Midbrain (tissue), 1 donor: ENCODE results near the gene BIRC7.
A peak's percentile ranks its signal among the peaks of the same experiment; 100 is the strongest.

ENCODE experiments used
- DNase-seq: peaks from one replicate; lab custom pipeline; 2025; lab: John Stamatoyannopoulos, UW

The BIRC7 gene

GRCh38 chr20:63235399-63235983, at the start of gene BIRC7:
Gene BIRC7, plus strand, starts transcription at chr20:63235905. Its CDS starts 192 bp downstream, at chr20:63236097.
- no peak for DNase-seq

GRCh38 chr20:63186084-63186483, 49.6 kb upstream of the BIRC7 start:
- no peak for DNase-seq

GRCh38 chr20:63186528-63187316, 49.0 kb upstream of the BIRC7 start:
- no peak for DNase-seq

- no peak for DNase-seq
Measured at GRCh38 chr20:63187338-63188158, 48.2 kb upstream of the BIRC7 start.

- no peak for DNase-seq
Measured at GRCh38 chr20:63188159-63188442, 47.6 kb upstream of the BIRC7 start.

- DNase-seq = no peak
Measured at GRCh38 chr20:63188641-63189321, 46.9 kb upstream of the BIRC7 start.

- no peak for DNase-seq
Measured at GRCh38 chr20:63189322-63189642, 46.4 kb upstream of the BIRC7 start.

GRCh38 chr20:63189846-63190559, 45.7 kb upstream of the BIRC7 start:
- no peak for DNase-seq

GRCh38 chr20:63190828-63191227, 44.9 kb upstream of the BIRC7 start:
- no peak for DNase-seq

- no peak for DNase-seq
Measured at GRCh38 chr20:63191400-63191799, 44.3 kb upstream of the BIRC7 start.

- DNase-seq = no peak
Measured at GRCh38 chr20:63192721-63193120, 43.0 kb upstream of the BIRC7 start.

GRCh38 chr20:63194007-63194796, 41.5 kb upstream of the BIRC7 start:
- no peak for DNase-seq

GRCh38 chr20:63194797-63195173, 40.9 kb upstream of the BIRC7 start:
- no peak for DNase-seq

- DNase-seq = no peak
Measured at GRCh38 chr20:63196768-63197470, 38.8 kb upstream of the BIRC7 start.

GRCh38 chr20:63198606-63199005, 37.1 kb upstream of the BIRC7 start:
- DNase-seq = no peak

- no peak for DNase-seq
Measured at GRCh38 chr20:63202021-63202420, 33.7 kb upstream of the BIRC7 start.

- no peak for DNase-seq
Measured at GRCh38 chr20:63202811-63203526, 32.7 kb upstream of the BIRC7 start.

- no peak for DNase-seq
Measured at GRCh38 chr20:63204362-63204761, 31.3 kb upstream of the BIRC7 start.

GRCh38 chr20:63205896-63206295, 29.8 kb upstream of the BIRC7 start:
- no peak for DNase-seq

GRCh38 chr20:63206878-63207277, 28.8 kb upstream of the BIRC7 start:
- DNase-seq = peak; percentile 45
